Measurements from ENCODE around the gene ADGB. TPM values are rescaled to one million over a fixed set of nuclear protein-coding genes. Genes with fewer than 3 reads are reported as not detected.
"Not testable (repeated sequence)": the region's sequence is repeated elsewhere in the genome, so short reads cannot be mapped to it uniquely, and the experiment has no call there.

The ADGB gene
- total RNA-seq, result under 0.01 TPM

GRCh38 chr6:146598772-146599405 is at the start of gene ADGB:
TSS of gene ADGB (plus strand) at chr6:146598972. CDS start at chr6:146599041, 69 bp downstream.
- DNase-seq (ENCODE audit: low spot score in 2 of 2) (peak in 1 of 2 donors; percentile 53), FAIRE-seq (no peak)

GRCh38 chr6:146550911-146551310 is 47.9 kb upstream of the ADGB start:
- no peak for DNase-seq (ENCODE audit: low spot score in 2 of 2)
- no peak for FAIRE-seq

GRCh38 chr6:146551545-146551944 is 47.2 kb upstream of the ADGB start:
- no peak for DNase-seq (ENCODE audit: low spot score in 2 of 2)
- no peak for FAIRE-seq

GRCh38 chr6:146553377-146554135 is 45.2 kb upstream of the ADGB start:
- no peak for DNase-seq (ENCODE audit: low spot score in 2 of 2)
- no peak for FAIRE-seq

- no peak for FAIRE-seq
- DNase-seq (ENCODE audit: low spot score in 2 of 2), result no peak
Observed at GRCh38 chr6:146560607-146561006, 38.2 kb upstream of the ADGB start.

- not testable (repeated sequence) for DNase-seq (ENCODE audit: low spot score in 2 of 2); FAIRE-seq
Observed at GRCh38 chr6:146566661-146567060, 32.1 kb upstream of the ADGB start.

- not testable (repeated sequence) for FAIRE-seq; DNase-seq (ENCODE audit: low spot score in 2 of 2)
Observed at GRCh38 chr6:146568619-146569018, 30.2 kb upstream of the ADGB start.

GRCh38 chr6:146574211-146574610 is 24.6 kb upstream of the ADGB start:
- no peak for FAIRE-seq
- DNase-seq (ENCODE audit: low spot score in 2 of 2), result no peak

- DNase-seq (ENCODE audit: low spot score in 2 of 2), result no peak
- FAIRE-seq, result no peak
Observed at GRCh38 chr6:146578054-146578453, 20.7 kb upstream of the ADGB start.

GRCh38 chr6:146581968-146582367 is 16.8 kb upstream of the ADGB start:
- no peak for FAIRE-seq
- DNase-seq (ENCODE audit: low spot score in 2 of 2), result no peak

- FAIRE-seq, result no peak
- no peak for DNase-seq (ENCODE audit: low spot score in 2 of 2)
Observed at GRCh38 chr6:146582857-146583256, 15.9 kb upstream of the ADGB start.

GRCh38 chr6:146583966-146584365 is 14.8 kb upstream of the ADGB start:
- DNase-seq (ENCODE audit: low spot score in 2 of 2) (no peak), FAIRE-seq (no peak)

GRCh38 chr6:146587459-146587858 is 11.3 kb upstream of the ADGB start:
- no peak for DNase-seq (ENCODE audit: low spot score in 2 of 2)
- FAIRE-seq, result no peak

GRCh38 chr6:146590492-146590891 is 8.3 kb upstream of the ADGB start:
- no peak for FAIRE-seq

GRCh38 chr6:146592451-146592850 is 6.3 kb upstream of the ADGB start:
- FAIRE-seq, result no peak
- DNase-seq (ENCODE audit: low spot score in 2 of 2), result no peak

More at GRCh38 chr6:146590492-146590891, 8.3 kb upstream of the ADGB start:
- no peak for DNase-seq (ENCODE audit: low spot score in 2 of 2)

- FAIRE-seq (no peak), DNase-seq (ENCODE audit: low spot score in 2 of 2) (no peak)
Observed at GRCh38 chr6:146593986-146594385, 4.8 kb upstream of the ADGB start.

GRCh38 chr6:146594495-146594894 is 4.3 kb upstream of the ADGB start:
- DNase-seq (ENCODE audit: low spot score in 2 of 2), result no peak
- FAIRE-seq, result no peak

- no peak for FAIRE-seq
- no peak for DNase-seq (ENCODE audit: low spot score in 2 of 2)
Observed at GRCh38 chr6:146595972-146596731, 2.6 kb upstream of the ADGB start.

GRCh38 chr6:146601352-146601751 is 2.6 kb downstream of the ADGB start:
- no peak for DNase-seq (ENCODE audit: low spot score in 2 of 2)
- no peak for FAIRE-seq

- DNase-seq (ENCODE audit: low spot score in 2 of 2) (no peak), FAIRE-seq (no peak)
Observed at GRCh38 chr6:146602526-146602925, 3.8 kb downstream of the ADGB start.

- no peak for FAIRE-seq
Observed at GRCh38 chr6:146613947-146614346, 15.2 kb downstream of the ADGB start.

More at GRCh38 chr6:146613947-146614346, 15.2 kb downstream of the ADGB start:
- no peak for DNase-seq (ENCODE audit: low spot score in 2 of 2)
